Prostate gland (tissue), 2 donors: ENCODE data around the gene CAMKK2.

Experiments used
- POLR2A ChIP-seq: fragments of 450-650 bp; IDR thresholded peaks from one replicate; pipeline ENCODE4 v1.6.1; 2016; ENCODE audit warnings: antibody characterized with exemption, mild to moderate bottlenecking
- POLR2AphosphoS5 ChIP-seq: sonication (generic); formaldehyde crosslinking; IDR thresholded peaks from one replicate; pipeline ENCODE4 v1.6.1; 2017; ENCODE audit warnings: antibody characterized with exemption
- TF ChIP-seq, protein P1 (sequence below), 4 experiments: fragments of 200-600 bp in 2 of 4; fragments of 450-650 bp in 2 of 4; sonication (generic) in 2 of 4; IDR thresholded peaks; 1 replicate in 3 of 4; 2 replicates in 1 of 4; pipeline ENCODE4 v1.5.1; 2016 to 2019; ENCODE audit warnings: antibody characterized with exemption in 4 of 4, mild to moderate bottlenecking in 2 of 4, moderate library complexity in 2 of 4

DNA sequence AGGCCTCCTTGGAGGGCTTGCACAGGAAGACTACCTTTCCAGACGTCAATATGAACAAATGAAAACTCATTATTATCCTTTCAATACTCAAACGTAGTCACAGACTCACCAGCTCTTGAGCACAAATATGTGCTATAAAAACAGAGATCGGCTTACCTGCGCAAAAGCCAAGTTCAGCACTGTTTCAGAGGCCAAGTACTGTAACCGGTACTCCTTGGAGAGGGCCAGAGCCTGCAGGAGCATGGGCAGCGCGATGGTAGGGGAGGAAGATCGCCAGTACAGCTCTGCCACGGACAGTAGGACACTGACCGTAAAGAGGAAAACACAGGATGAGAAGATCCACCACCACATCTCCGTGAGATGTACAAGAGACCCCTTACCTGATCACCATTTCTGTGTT, 21.6 kb upstream of the CAMKK2 start:
- TF ChIP-seq POLR2A (no peak), POLR2AphosphoS5 (no peak)
- TF ChIP-seq, protein P1, sequence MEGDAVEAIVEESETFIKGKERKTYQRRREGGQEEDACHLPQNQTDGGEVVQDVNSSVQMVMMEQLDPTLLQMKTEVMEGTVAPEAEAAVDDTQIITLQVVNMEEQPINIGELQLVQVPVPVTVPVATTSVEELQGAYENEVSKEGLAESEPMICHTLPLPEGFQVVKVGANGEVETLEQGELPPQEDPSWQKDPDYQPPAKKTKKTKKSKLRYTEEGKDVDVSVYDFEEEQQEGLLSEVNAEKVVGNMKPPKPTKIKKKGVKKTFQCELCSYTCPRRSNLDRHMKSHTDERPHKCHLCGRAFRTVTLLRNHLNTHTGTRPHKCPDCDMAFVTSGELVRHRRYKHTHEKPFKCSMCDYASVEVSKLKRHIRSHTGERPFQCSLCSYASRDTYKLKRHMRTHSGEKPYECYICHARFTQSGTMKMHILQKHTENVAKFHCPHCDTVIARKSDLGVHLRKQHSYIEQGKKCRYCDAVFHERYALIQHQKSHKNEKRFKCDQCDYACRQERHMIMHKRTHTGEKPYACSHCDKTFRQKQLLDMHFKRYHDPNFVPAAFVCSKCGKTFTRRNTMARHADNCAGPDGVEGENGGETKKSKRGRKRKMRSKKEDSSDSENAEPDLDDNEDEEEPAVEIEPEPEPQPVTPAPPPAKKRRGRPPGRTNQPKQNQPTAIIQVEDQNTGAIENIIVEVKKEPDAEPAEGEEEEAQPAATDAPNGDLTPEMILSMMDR (IDR thresholded peaks at IDR 0.05): no peak
